ENCODE measurements around the gene TMEM161A. TPM values are rescaled to one million over a fixed set of nuclear protein-coding genes. Genes with fewer than 3 reads are reported as not detected.

TMEM161A gene
- total and polyA plus RNA-seq, 9 of the 15 experiments (the other 6 are each of a cell fraction or from before 2014, with no cell fraction given), result 0.63 to 92.3 (median 38.9) TPM

GRCh38 chr19:19145281-19145680 lies 7.0 kb upstream of the TMEM161A start:
- H3K27me3 ChIP-seq (ENCODE audit: control insufficient read depth in 2 of 2, insufficient read depth in 2 of 2, low read length in 2 of 2), result no peaks in the 10 kb centered on the region; a peak in 1 of 5 replicates
- in situ Hi-C loops (cut with MboI) (no loop called here), intact Hi-C loops (cut with micrococcal nuclease) (no loop called here)
- no peak overlapping the region for H3K4me3 ChIP-seq
- ChIA-PET CTCF (ENCODE audit: low intra/inter-chr PET ratio) (interaction anchor here (1.2 to 3.5 kb wide), 5 partner anchors 28 to 345 kb away, joined by 8 to 20 read pairs (median 12); no protein-coding TSS in a partner anchor), POLR2A (interaction anchor here (1.0 kb wide), 1 partner anchor 22 kb away, joined by 3 read pairs; no protein-coding TSS in a partner anchor)
- peak overlapping the region in 1 of 2 experiments; percentile 61; a peak in 1 of 4 replicates for H3K9ac ChIP-seq (ENCODE audit: insufficient read depth in 1 of 2, low read depth in 2 of 2, low read length in 2 of 2)
- WGBS (ENCODE audit: insufficient coverage, low coverage, missing lambda C conversion rate), result 52% methylated on average over 17 of the region's 17 CpGs
- peaks cover 0 to 19% of the 10 kb centered on the region in 2 experiments; a peak in 2 of 5 replicates for H3K4me1 ChIP-seq (replicated peaks in 1 of 2; ENCODE audit: control insufficient read depth in 2 of 2, insufficient read depth in 2 of 2, low read length in 2 of 2)
- FAIRE-seq (no peak), ATAC-seq (no peak), DNase-seq (ENCODE audit: extremely low read depth in 1 of 4, low spot score in 3 of 4) (peak in 1 of 4 experiments; percentile 9)
- no peaks in the 10 kb centered on the region for H3K9me1 ChIP-seq (ENCODE audit: control insufficient read depth, insufficient read depth, low read length)
- H3K36me3 ChIP-seq (ENCODE audit: control insufficient read depth, insufficient read depth, low read length), result no peaks in the 10 kb centered on the region
- H3K79me2 ChIP-seq (ENCODE audit: control insufficient read depth, insufficient read depth, low read length), result no peaks in the 10 kb centered on the region
- TF ChIP-seq CTCF (IDR thresholded peaks at IDR 0.05 in 2 of 3, conservative IDR thresholded peaks at IDR 0.05 in 1 of 3; ENCODE audit: insufficient read depth in 2 of 3, low read depth in 1 of 3, low read length in 3 of 3) (no peak), RB1 (IDR thresholded peaks at IDR 0.05; ENCODE audit: low read depth) (no peak), SMARCE1 (IDR thresholded peaks at IDR 0.05) (no peak), NR2F6 (CRISPR knock-in tag; IDR thresholded peaks at IDR 0.05) (no peak), ZSCAN29 (IDR thresholded peaks at IDR 0.05) (no peak), RFX1 (IDR thresholded peaks at IDR 0.05) (no peak), ZNF274 (IDR thresholded peaks at IDR 0.05; ENCODE audit: borderline replicate concordance, low read depth, low read length) (no peak), CBX3 (IDR thresholded peaks at IDR 0.05; ENCODE audit: borderline replicate concordance in 1 of 2, low read length in 2 of 2) (no peak), HDAC3 (IDR thresholded peaks at IDR 0.05; ENCODE audit: borderline replicate concordance, partially characterized antibody) (no peak), RAD51 (IDR thresholded peaks at IDR 0.05; ENCODE audit: borderline replicate concordance, low read depth) (no peak)
- TF ChIP-seq, protein P1, sequence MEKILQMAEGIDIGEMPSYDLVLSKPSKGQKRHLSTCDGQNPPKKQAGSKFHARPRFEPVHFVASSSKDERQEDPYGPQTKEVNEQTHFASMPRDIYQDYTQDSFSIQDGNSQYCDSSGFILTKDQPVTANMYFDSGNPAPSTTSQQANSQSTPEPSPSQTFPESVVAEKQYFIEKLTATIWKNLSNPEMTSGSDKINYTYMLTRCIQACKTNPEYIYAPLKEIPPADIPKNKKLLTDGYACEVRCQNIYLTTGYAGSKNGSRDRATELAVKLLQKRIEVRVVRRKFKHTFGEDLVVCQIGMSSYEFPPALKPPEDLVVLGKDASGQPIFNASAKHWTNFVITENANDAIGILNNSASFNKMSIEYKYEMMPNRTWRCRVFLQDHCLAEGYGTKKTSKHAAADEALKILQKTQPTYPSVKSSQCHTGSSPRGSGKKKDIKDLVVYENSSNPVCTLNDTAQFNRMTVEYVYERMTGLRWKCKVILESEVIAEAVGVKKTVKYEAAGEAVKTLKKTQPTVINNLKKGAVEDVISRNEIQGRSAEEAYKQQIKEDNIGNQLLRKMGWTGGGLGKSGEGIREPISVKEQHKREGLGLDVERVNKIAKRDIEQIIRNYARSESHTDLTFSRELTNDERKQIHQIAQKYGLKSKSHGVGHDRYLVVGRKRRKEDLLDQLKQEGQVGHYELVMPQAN (IDR thresholded peaks at IDR 0.05; ENCODE audit: borderline replicate concordance), result no peak
- TF ChIP-seq, protein P2, sequence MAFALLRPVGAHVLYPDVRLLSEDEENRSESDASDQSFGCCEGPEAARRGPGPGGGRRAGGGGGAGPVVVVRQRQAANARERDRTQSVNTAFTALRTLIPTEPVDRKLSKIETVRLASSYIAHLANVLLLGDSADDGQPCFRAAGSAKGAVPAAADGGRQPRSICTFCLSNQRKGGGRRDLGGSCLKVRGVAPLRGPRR (CRISPR knock-in tag; IDR thresholded peaks at IDR 0.05), result no peak
- TF ChIP-seq, protein P3, sequence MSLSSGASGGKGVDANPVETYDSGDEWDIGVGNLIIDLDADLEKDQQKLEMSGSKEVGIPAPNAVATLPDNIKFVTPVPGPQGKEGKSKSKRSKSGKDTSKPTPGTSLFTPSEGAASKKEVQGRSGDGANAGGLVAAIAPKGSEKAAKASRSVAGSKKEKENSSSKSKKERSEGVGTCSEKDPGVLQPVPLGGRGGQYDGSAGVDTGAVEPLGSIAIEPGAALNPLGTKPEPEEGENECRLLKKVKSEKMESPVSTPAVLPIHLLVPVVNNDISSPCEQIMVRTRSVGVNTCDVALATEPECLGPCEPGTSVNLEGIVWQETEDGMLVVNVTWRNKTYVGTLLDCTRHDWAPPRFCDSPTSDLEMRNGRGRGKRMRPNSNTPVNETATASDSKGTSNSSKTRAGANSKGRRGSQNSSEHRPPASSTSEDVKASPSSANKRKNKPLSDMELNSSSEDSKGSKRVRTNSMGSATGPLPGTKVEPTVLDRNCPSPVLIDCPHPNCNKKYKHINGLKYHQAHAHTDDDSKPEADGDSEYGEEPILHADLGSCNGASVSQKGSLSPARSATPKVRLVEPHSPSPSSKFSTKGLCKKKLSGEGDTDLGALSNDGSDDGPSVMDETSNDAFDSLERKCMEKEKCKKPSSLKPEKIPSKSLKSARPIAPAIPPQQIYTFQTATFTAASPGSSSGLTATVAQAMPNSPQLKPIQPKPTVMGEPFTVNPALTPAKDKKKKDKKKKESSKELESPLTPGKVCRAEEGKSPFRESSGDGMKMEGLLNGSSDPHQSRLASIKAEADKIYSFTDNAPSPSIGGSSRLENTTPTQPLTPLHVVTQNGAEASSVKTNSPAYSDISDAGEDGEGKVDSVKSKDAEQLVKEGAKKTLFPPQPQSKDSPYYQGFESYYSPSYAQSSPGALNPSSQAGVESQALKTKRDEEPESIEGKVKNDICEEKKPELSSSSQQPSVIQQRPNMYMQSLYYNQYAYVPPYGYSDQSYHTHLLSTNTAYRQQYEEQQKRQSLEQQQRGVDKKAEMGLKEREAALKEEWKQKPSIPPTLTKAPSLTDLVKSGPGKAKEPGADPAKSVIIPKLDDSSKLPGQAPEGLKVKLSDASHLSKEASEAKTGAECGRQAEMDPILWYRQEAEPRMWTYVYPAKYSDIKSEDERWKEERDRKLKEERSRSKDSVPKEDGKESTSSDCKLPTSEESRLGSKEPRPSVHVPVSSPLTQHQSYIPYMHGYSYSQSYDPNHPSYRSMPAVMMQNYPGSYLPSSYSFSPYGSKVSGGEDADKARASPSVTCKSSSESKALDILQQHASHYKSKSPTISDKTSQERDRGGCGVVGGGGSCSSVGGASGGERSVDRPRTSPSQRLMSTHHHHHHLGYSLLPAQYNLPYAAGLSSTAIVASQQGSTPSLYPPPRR (CRISPR knock-in tag; IDR thresholded peaks at IDR 0.05; ENCODE audit: borderline replicate concordance), result no peak
- no peak overlapping the region for H3K27ac ChIP-seq (ENCODE audit: extremely low read depth, low read depth, low read length)
- H4K20me1 ChIP-seq (replicated peaks; ENCODE audit: control insufficient read depth, insufficient read depth, low read length), result no peaks in the 10 kb centered on the region
- H2AFZ ChIP-seq (ENCODE audit: low read depth, low read length), result peak overlapping the region; percentile 94
- no peaks in the 10 kb centered on the region for H3K9me3 ChIP-seq (replicated peaks; ENCODE audit: control insufficient read depth, insufficient read depth, low read depth, low read length)
- no TSS peak for BruUV-seq (replicated peaks)
- no peak overlapping the region for H3K4me2 ChIP-seq (ENCODE audit: insufficient read depth, low read length)
